Duodenal mucosa (tissue), 2 donors: Measurements from ENCODE around the gene RNF186.

Experiments
- H3K27ac ChIP-seq: one replicate; pipeline ENCODE4 v1.7.0; 2013; ENCODE audit warnings: low read depth, low read length
- H3K27me3 ChIP-seq, 2 donors: one replicate each; pipeline ENCODE4 v1.7.0; 2013; ENCODE audit warnings: low read length in 2 of 2, control low read depth in 1 of 2; ENCODE audit not compliant: insufficient read depth in 2 of 2, control insufficient read depth in 1 of 2
- H3K36me3 ChIP-seq, 2 donors: one replicate each; pipeline ENCODE4 v1.7.0; 2013; ENCODE audit warnings: low read length in 2 of 2, control low read depth in 1 of 2; ENCODE audit not compliant: insufficient read depth in 2 of 2, control insufficient read depth in 1 of 2
- H3K4me1 ChIP-seq, 2 donors: one replicate each; pipeline ENCODE4 v1.7.0; 2013; ENCODE audit warnings: low read length in 2 of 2, control low read depth in 1 of 2; ENCODE audit not compliant: insufficient read depth in 2 of 2, control insufficient read depth in 1 of 2
- H3K4me3 ChIP-seq, 2 donors: one replicate each; pipeline ENCODE4 v1.7.0; 2013; ENCODE audit warnings: low read length in 2 of 2, low read depth in 1 of 2
- H3K9ac ChIP-seq, 2 donors: one replicate each; pipeline ENCODE4 v1.7.0; 2013; ENCODE audit warnings: low read length in 2 of 2, low read depth in 1 of 2
- H3K9me3 ChIP-seq, 2 donors: one replicate each; pipeline ENCODE4 v1.7.0; 2013; ENCODE audit warnings: low read length in 2 of 2, control low read depth in 1 of 2; ENCODE audit not compliant: control insufficient read depth in 1 of 2

The RNF186 gene

GRCh38 chr1:19776933-19777332, 38.1 kb downstream of the RNF186 start:
- Histone ChIP-seq H3K36me3 (peaks cover 22 to 50% of the 10 kb centered on the region in 2 donors), H3K9ac (no peak overlapping the region), H3K27me3 (no peaks in the 10 kb centered on the region), H3K4me3 (no peak overlapping the region), H3K27ac (no peak overlapping the region), H3K4me1 (peaks cover 0 to 5% of the 10 kb centered on the region in 2 donors), H3K9me3 (no peaks in the 10 kb centered on the region)

GRCh38 chr1:19776287-19776686, 38.8 kb downstream of the RNF186 start:
- Histone ChIP-seq H3K9me3 (no peaks in the 10 kb centered on the region), H3K36me3 (peaks cover 23 to 56% of the 10 kb centered on the region in 2 donors), H3K9ac (no peak overlapping the region), H3K27me3 (no peaks in the 10 kb centered on the region), H3K27ac (no peak overlapping the region), H3K4me3 (no peak overlapping the region), H3K4me1 (peaks cover 0 to 5% of the 10 kb centered on the region in 2 donors)

DNA sequence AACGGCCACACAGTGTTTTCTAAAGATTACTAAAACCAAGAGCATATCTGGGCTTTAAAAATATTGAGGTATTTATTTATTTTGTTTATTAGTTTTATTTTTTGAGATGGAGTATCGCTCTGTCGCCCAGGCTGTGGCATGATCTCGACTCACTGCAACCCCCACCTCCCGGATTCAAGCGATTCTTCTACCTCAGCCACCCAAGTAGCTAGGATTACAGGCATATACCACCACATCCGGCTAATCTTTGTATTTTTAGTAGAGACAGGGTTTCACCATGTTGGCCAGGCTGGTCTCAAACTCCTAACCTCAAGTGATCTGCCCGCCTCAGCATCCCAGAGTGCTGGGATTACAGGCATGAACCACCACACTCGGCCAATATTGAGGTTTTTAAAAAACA, 39.3 kb downstream of the RNF186 start:
- Histone ChIP-seq H3K4me1 (peaks cover 0 to 5% of the 10 kb centered on the region in 2 donors), H3K27me3 (no peaks in the 10 kb centered on the region), H3K9ac (no peak overlapping the region), H3K27ac (no peak overlapping the region), H3K4me3 (no peak overlapping the region), H3K9me3 (no peaks in the 10 kb centered on the region), H3K36me3 (peaks cover 26 to 59% of the 10 kb centered on the region in 2 donors)

- no peak overlapping the region for H3K9ac ChIP-seq
- no peaks in the 10 kb centered on the region for H3K27me3 ChIP-seq
- peaks cover 29 to 61% of the 10 kb centered on the region in 2 donors for H3K36me3 ChIP-seq
- H3K4me3 ChIP-seq: no peak overlapping the region
- no peak overlapping the region for H3K27ac ChIP-seq
- H3K9me3 ChIP-seq: no peaks in the 10 kb centered on the region
- H3K4me1 ChIP-seq: peaks cover 0 to 5% of the 10 kb centered on the region in 2 donors
These were observed 39.8 kb downstream of the RNF186 start for GRCh38 chr1:19775317-19775716.

DNA sequence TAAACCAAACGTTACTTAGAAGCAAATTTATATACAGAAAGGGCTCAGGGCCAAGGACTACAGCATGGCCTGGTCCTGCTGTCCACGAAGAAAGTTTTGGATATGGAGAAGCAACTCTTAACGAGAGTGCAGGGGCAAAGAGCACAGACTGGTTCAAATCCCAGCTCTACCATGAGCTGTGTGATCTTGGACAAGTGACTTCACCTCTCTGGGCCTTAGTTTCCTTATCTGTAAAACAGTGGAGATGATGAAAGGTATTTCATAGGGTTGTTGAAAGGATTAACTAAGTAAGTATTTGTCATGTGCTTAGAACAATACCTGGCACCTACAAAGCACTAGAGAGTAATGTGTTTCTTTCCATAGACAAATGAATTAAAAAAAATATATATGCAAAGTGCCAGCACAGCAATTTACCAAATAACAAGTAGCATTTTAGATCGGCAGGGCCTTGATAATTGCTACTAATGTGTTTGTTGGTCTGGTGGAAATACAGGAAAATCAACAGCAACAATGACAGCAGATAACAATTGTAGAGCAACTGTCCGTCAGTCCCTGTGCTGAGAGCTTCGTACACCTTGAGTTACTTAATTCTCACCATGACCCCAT, 40.8 kb downstream of the RNF186 start:
- no peak overlapping the region for H3K9ac ChIP-seq
- peaks cover 23 to 60% of the 10 kb centered on the region in 2 donors for H3K36me3 ChIP-seq
- H3K4me3 ChIP-seq: no peak overlapping the region
- H3K9me3 ChIP-seq: no peaks in the 10 kb centered on the region
- H3K4me1 ChIP-seq: peaks cover 0 to 5% of the 10 kb centered on the region in 2 donors
- no peaks in the 10 kb centered on the region for H3K27me3 ChIP-seq
- H3K27ac ChIP-seq: no peak overlapping the region

GRCh38 chr1:19773485-19773884, 41.6 kb downstream of the RNF186 start:
- Histone ChIP-seq H3K9ac (no peak overlapping the region), H3K36me3 (peaks cover 15 to 55% of the 10 kb centered on the region in 2 donors), H3K9me3 (no peaks in the 10 kb centered on the region), H3K4me1 (peaks cover 0 to 5% of the 10 kb centered on the region in 2 donors), H3K27me3 (no peaks in the 10 kb centered on the region), H3K27ac (no peak overlapping the region), H3K4me3 (no peak overlapping the region)

DNA sequence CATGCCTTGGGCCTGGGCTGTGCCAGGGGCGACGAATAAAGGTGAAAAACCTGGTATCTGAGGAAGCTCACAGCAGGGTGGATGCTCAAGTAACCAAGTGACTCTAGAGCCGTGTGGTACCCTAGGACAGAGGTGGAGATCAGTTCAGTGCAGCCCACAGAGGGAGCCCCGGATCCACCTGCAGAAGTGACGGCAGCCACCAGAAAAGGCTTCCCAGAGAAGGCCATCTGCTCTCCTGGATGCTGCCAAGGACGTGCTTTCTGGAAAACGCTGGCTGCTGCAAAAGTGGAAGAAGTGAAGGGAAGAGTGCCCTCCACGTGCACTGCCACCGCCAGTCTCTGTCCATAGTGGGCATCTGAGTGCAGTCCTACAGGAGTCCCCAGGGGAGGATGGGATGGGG, 43.0 kb downstream of the RNF186 start:
- no peaks in the 10 kb centered on the region for H3K9me3 ChIP-seq
- H3K27me3 ChIP-seq: no peaks in the 10 kb centered on the region
- no peak overlapping the region for H3K9ac ChIP-seq
- H3K27ac ChIP-seq: no peak overlapping the region
- H3K4me3 ChIP-seq: no peak overlapping the region
- H3K36me3 ChIP-seq: peaks cover 15 to 47% of the 10 kb centered on the region in 2 donors
- peaks cover 0 to 5% of the 10 kb centered on the region in 2 donors for H3K4me1 ChIP-seq

- Histone ChIP-seq H3K27me3 (no peaks in the 10 kb centered on the region), H3K4me1 (peaks cover 0 to 7% of the 10 kb centered on the region in 2 donors), H3K9ac (no peak overlapping the region), H3K27ac (no peak overlapping the region), H3K4me3 (no peak overlapping the region), H3K9me3 (no peaks in the 10 kb centered on the region), H3K36me3 (peaks cover 15 to 49% of the 10 kb centered on the region in 2 donors)
These were observed 43.7 kb downstream of the RNF186 start for GRCh38 chr1:19771350-19771749.

DNA sequence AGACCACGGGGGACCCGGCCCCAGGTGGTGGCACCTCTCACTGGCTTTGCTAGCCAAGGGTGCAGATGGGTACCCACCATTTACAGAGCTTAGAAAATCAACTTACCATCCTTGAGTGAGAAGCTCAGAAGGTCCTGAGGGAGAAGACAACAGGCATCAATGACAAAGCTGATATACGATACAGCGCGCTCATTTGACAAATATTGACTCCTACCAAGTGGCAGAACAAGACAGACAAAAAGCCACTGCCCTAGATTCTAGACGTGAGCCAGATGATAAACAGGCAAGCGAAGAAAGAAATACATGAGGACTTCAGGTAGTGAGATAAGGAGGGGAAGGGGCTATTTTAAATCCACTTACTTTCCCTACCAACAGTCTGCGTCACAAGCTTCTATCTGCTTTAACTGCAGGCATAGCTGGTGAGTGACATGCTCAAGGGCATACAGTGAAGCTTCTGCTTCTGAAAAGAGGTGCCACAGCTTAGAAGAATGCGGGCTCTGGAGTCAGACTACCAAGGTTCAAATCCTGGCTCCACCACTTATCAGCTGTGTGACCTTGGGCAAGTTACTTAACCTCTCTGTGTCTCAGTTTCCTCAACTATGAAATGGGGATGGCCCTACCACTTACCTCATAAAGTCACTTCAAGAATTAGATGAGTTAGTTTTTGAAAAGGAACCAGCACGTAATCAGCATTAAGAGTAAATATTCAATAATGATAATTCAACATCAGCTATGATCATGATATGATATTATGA, 44.5 kb downstream of the RNF186 start:
- Histone ChIP-seq H3K9me3 (no peaks in the 10 kb centered on the region), H3K4me1 (peaks cover 0 to 14% of the 10 kb centered on the region in 2 donors), H3K27ac (no peak overlapping the region), H3K36me3 (peaks cover 18 to 46% of the 10 kb centered on the region in 2 donors), H3K9ac (no peak overlapping the region), H3K27me3 (no peaks in the 10 kb centered on the region), H3K4me3 (no peak overlapping the region)

DNA sequence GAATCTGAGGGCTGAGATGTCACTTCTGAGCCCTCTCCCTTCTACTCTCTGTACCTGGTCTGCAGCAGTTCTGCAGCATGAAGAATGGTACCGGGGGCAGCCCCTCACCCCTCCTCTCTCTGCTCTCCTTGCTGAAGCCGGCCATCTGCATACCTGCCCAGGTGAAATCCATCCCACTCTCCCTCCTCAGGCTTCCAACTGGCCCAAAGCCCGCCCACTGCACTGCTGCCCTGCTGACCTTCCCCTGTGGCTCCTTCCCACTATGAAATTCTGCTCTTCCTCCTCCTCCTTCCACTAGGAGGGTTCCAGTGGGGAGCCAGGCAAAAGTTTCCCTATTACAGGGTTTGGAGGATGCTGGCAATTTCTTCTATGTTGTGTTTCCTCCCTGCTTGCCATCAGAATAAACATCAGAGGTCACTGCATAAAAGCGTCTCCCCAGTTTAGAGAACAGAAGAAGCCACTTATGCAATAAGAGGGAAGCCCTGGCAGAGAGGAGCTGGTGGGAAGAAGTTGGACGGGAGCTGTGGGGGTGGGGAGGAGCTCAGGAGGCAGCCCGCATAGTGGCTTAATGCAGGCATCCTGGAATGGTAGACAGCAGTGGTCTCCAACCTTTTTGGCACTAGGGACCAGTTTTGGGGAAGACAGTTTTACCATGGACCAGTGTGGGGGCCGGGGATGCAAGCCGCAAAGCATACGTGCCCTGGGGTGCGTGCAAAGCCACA, 45.7 kb downstream of the RNF186 start:
- Histone ChIP-seq H3K4me1 (peaks cover under 1 to 23% of the 10 kb centered on the region in 2 donors), H3K9me3 (no peaks in the 10 kb centered on the region), H3K9ac (no peak overlapping the region), H3K4me3 (no peak overlapping the region), H3K27me3 (no peaks in the 10 kb centered on the region), H3K27ac (no peak overlapping the region), H3K36me3 (peaks cover 18 to 44% of the 10 kb centered on the region in 2 donors)
